NCI-H2196 treated with DMSO at 0.1 percent for 48 hours (cell line): ENCODE results near the gene PIK3C2B.

ENCODE experiments used
- DNase-seq: peaks from one replicate; lab custom pipeline; 2025; ENCODE audit not compliant: unreplicated experiment; lab: John Stamatoyannopoulos, UW

The PIK3C2B gene

GRCh38 chr1:204446413-204447111, 48.0 kb downstream of the PIK3C2B start:
- DNase-seq: peak; percentile 79

DNA sequence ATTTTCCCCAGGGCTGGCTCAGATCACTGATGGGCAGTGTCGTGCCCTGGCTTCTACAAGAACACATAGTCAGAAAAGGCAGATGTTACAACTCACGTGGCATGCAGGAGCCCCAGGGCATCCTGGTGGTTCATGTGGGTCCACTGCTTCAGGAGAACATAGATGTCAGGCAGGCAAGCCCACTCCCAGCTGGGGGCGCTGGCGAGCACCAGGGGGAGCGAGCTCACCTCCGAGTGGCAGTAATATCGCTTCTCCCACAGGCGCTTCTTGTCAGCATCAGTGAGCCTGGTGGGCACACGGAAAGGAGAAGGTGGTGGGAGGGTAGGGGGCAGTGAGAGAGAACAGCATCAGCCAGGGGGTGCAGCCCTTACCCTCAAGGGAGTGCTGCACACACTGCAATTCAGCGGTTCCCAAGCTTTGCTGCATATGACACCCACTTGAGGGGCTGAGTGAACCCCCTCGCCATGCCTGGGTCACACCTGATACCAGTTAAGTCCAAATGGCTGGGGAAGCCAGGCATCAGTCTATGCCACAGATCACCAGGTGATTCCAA, 48.7 kb downstream of the PIK3C2B start:
- no peak for DNase-seq
